CD4-positive, alpha-beta T cell (primary cell): ENCODE measurements around the gene SKAP2. TPM values are rescaled to one million over a fixed set of nuclear protein-coding genes. Genes with fewer than 3 reads are reported as not detected.

Source experiments
- ATAC-seq: fragments of 200-7000 bp; cut with Tn5 transposase; one replicate; pipeline ENCODE4 v1.10.0; 2022; ENCODE audit warnings: mild to moderate bottlenecking; ENCODE audit not compliant: poor library complexity
- CTCF ChIA-PET: fragments of 350-600 bp; sonication (Branson Sonifier 250); formaldehyde crosslinking; loops from one replicate; lab custom pipeline; 2021; ENCODE audit warnings: antibody characterized with exemption, inconsistent platforms; lab: Charles Lee
- POLR2A ChIA-PET: fragments of 350-600 bp; sonication (Branson Sonifier 250); formaldehyde crosslinking; loops from one replicate; lab custom pipeline; 2021; ENCODE audit warnings: antibody characterized with exemption, inconsistent platforms; lab: Charles Lee
- DNase-seq, 14 experiments: peaks; one replicate each; pipeline ENCODE4 v3.0.0-alpha.2; 2013 to 2020; ENCODE audit warnings: mixed read lengths in 2 of 14
- H3K27ac ChIP-seq, 2 donors: one replicate each; pipeline versions ENCODE4 v1.5.1 to v1.7.0; 2013; ENCODE audit warnings: low read length in 2 of 2, low read depth in 1 of 2, mild to moderate bottlenecking in 1 of 2
- H3K27me3 ChIP-seq, 2 experiments: 1 replicate in 1 of 2; 2 replicates in 1 of 2; pipeline versions ENCODE4 v1.6.1 to v1.7.0; 2013; ENCODE audit warnings: low read length in 2 of 2, control low read depth in 1 of 2, mild to moderate bottlenecking in 1 of 2, moderate library complexity in 1 of 2; ENCODE audit not compliant: insufficient read depth in 2 of 2, control insufficient read depth in 1 of 2
- H3K36me3 ChIP-seq: one replicate; pipeline ENCODE4 v1.6.1; 2013; ENCODE audit warnings: low read length, control low read depth; ENCODE audit not compliant: insufficient read depth
- H3K4me1 ChIP-seq: one replicate; pipeline ENCODE4 v1.6.1; 2013; ENCODE audit warnings: low read length, control low read depth; ENCODE audit not compliant: insufficient read depth
- H3K4me3 ChIP-seq: one replicate; pipeline ENCODE4 v1.5.1; 2013; ENCODE audit warnings: mild to moderate bottlenecking, low read length, moderate library complexity
- H3K9me3 ChIP-seq, 2 experiments: 1 replicate in 1 of 2; 2 replicates in 1 of 2; pipeline versions ENCODE4 v1.6.1 to v1.7.0; 2013; ENCODE audit warnings: low read length in 2 of 2, mild to moderate bottlenecking in 2 of 2, control low read depth in 1 of 2, moderate library complexity in 1 of 2; ENCODE audit not compliant: control insufficient read depth in 1 of 2, insufficient read depth in 1 of 2
- H3K27ac Mint-ChIP-seq: one replicate; pipeline ENCODE4 v1.8.0; 2020; ENCODE audit warnings: mixed read lengths
- H3K27me3 Mint-ChIP-seq: one replicate; pipeline ENCODE4 v1.8.0; 2021; ENCODE audit warnings: mixed read lengths
- H3K36me3 Mint-ChIP-seq: one replicate; pipeline ENCODE4 v1.8.0; 2021; ENCODE audit warnings: low read depth, mixed read lengths
- H3K4me1 Mint-ChIP-seq: one replicate; pipeline ENCODE4 v1.8.0; 2021; ENCODE audit warnings: low read depth, mixed read lengths
- H3K4me3 Mint-ChIP-seq: one replicate; pipeline ENCODE4 v1.8.0; 2020; ENCODE audit warnings: mild to moderate bottlenecking, mixed read lengths
- H3K9me3 Mint-ChIP-seq: one replicate; pipeline ENCODE4 v1.8.0; 2020; ENCODE audit warnings: mixed read lengths
- intact Hi-C, 2 experiments: fragments of 100-400 bp; cut with DNase I in 1 of 2; cut with micrococcal nuclease in 1 of 2; formaldehyde crosslinking; loops; one replicate each; pipeline versions ENCODE4 v1.15.1 to v1.9.0; 2023 to 2025; cut with DNase I, micrococcal nuclease
- total RNA-seq, 174 experiments: library from RNA in 2 of 174; stranded (reverse) in 2 of 174; gene quantifications; one replicate each; pipeline ENCODE4 v1.2.3 and lab custom pipeline; 2021 to 2026
- TF ChIP-seq, protein P1 (sequence below): fragments of 200-600 bp; IDR thresholded peaks from one replicate; pipeline ENCODE4 v1.8.0; 2022; ENCODE audit warnings: antibody characterized with exemption, mild to moderate bottlenecking

SKAP2 gene
- total RNA-seq, 2 experiments from 2014 or later: 0.91 to 1.2 TPM

DNA sequence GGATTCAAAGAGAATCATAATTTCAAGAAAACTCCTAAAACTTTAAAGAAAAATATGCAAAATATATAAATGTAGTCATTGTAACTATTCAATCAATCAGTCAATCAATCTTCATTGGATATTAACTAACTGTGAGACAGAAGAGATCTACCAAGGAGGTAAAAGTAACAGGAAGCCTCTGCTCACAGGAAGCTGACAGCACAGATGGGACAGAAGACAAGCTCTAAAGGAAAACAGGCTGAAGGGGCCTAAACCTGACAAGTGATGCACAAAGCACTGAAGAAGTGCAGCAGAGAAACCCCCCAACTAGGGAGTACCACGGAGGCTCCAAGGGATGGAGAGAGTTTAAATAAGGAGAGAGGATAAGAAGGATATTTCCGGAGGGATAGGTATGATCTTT lies 173.0 kb downstream of the SKAP2 start:
- no peak for DNase-seq
- Histone ChIP-seq H3K27me3 (peaks cover 0 to 3% of the 10 kb centered on the region in 2 experiments), H3K9me3 (no peaks in the 10 kb centered on the region), H3K27ac (no peak overlapping the region), H3K4me1 (no peaks in the 10 kb centered on the region), H3K4me3 (no peak overlapping the region), H3K36me3 (no peaks in the 10 kb centered on the region)
- ChIA-PET CTCF (interaction anchor here (0.9 to 1.2 kb wide), 2 partner anchors 10 to 470 kb away, joined by 3 read pairs; no protein-coding TSS in a partner anchor), POLR2A (interaction anchor here (0.6 kb wide), 1 partner anchor 208 kb away, joined by 3 read pairs; no protein-coding TSS in a partner anchor)
- H3K9me3 Mint-ChIP-seq: no peaks in the 10 kb centered on the region
- no peak for ATAC-seq
- no peak overlapping the region for H3K27ac Mint-ChIP-seq
- no peaks in the 10 kb centered on the region for H3K4me1 Mint-ChIP-seq
- H3K27me3 Mint-ChIP-seq: peaks cover 44% of the 10 kb centered on the region
- H3K36me3 Mint-ChIP-seq: no peaks in the 10 kb centered on the region
- intact Hi-C loops: no loop called here
- TF ChIP-seq, protein P1, sequence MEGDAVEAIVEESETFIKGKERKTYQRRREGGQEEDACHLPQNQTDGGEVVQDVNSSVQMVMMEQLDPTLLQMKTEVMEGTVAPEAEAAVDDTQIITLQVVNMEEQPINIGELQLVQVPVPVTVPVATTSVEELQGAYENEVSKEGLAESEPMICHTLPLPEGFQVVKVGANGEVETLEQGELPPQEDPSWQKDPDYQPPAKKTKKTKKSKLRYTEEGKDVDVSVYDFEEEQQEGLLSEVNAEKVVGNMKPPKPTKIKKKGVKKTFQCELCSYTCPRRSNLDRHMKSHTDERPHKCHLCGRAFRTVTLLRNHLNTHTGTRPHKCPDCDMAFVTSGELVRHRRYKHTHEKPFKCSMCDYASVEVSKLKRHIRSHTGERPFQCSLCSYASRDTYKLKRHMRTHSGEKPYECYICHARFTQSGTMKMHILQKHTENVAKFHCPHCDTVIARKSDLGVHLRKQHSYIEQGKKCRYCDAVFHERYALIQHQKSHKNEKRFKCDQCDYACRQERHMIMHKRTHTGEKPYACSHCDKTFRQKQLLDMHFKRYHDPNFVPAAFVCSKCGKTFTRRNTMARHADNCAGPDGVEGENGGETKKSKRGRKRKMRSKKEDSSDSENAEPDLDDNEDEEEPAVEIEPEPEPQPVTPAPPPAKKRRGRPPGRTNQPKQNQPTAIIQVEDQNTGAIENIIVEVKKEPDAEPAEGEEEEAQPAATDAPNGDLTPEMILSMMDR: no peak
- no peak overlapping the region for H3K4me3 Mint-ChIP-seq

DNA sequence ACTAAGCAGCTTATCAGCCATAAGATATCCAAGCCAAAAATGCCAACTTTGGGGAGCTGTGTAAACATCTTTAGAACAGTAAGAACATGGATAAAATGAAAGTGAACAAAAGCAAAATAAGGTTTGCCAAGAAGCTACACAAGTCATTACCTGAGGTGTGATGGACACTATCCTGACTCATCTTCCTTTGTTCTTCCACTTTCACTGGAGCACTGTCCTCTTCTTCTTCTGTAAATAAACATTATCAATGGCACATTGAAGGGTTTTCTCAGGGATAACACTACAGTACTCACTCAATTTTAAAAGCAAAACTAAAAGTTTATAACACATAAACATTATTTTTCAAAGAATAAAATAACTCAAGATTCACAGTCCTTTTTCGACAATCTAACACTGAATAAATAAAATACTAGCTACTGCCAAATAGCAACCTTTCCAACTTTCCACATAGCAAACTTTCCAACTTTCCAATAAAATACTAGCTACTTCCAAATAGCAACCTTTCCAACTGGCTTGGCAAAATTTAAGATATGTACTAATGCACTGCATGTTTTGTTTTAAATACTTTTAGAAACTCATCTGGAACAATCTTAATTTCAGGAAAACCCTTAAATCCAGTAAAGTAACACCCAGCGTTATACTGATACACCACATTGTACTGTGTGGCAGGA lies 174.1 kb downstream of the SKAP2 start:
- CTCF ChIA-PET: interaction anchor here (0.9 to 1.3 kb wide), 3 partner anchors 8 to 471 kb away, joined by 4 to 5 read pairs (median 4); no protein-coding TSS in a partner anchor
- no peaks in the 10 kb centered on the region for H3K4me1 Mint-ChIP-seq
- H3K36me3 Mint-ChIP-seq: no peaks in the 10 kb centered on the region
- no peak overlapping the region for H3K4me3 Mint-ChIP-seq
- TF ChIP-seq, protein P1: no peak
- H3K27ac Mint-ChIP-seq: no peak overlapping the region
- ATAC-seq (no peak), DNase-seq (no peak)
- H3K27me3 ChIP-seq: peaks cover 0 to 8% of the 10 kb centered on the region in 2 experiments
- H3K4me1 ChIP-seq: no peaks in the 10 kb centered on the region
- peaks cover 53% of the 10 kb centered on the region for H3K27me3 Mint-ChIP-seq
- H3K27ac ChIP-seq: no peak overlapping the region
- POLR2A ChIA-PET: no interaction called here
- H3K9me3 Mint-ChIP-seq: no peaks in the 10 kb centered on the region
- H3K9me3 ChIP-seq: no peaks in the 10 kb centered on the region
- H3K36me3 ChIP-seq: no peaks in the 10 kb centered on the region
- no peak overlapping the region for H3K4me3 ChIP-seq
- intact Hi-C loops: no loop called here

DNA sequence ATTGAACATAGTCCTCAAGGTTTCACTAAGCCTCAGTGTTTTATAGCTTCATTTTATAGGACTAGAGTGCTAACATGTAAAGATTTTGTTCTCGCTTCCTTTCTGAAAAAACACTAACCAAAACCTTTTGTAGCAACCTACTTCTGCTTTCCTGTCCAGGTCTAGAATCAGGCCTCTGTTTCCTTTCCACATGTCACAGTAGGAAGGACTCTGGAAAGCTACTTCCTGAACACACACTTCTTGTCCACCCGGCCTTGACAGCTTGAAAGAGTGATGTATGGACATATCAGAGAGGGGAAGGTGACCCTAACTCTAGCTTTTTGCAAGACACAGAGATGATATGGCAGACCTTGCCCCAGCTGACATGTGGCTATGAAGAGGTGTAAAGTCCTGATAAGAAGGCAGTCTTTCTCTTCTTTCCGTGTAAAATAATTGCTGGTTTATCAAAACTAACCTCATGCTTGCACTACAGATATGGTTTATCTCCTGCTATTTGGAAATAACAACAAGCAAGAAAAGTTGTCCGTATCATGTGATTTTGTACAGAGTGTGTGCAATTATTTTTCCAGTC lies 175.4 kb downstream of the SKAP2 start:
- intact Hi-C loops: no loop called here
- ATAC-seq: no peak
- no peak overlapping the region for H3K27ac Mint-ChIP-seq
- peaks cover 64% of the 10 kb centered on the region for H3K27me3 Mint-ChIP-seq
- Histone ChIP-seq H3K36me3 (no peaks in the 10 kb centered on the region), H3K4me3 (no peak overlapping the region), H3K9me3 (no peaks in the 10 kb centered on the region), H3K27me3 (peaks cover 0 to 8% of the 10 kb centered on the region in 2 experiments), H3K4me1 (no peaks in the 10 kb centered on the region), H3K27ac (no peak overlapping the region)
- ChIA-PET POLR2A (no interaction called here), CTCF (interaction anchor here (1.3 kb wide), 1 partner anchor 472 kb away, joined by 4 read pairs; no protein-coding TSS in a partner anchor)
- TF ChIP-seq, protein P1: no peak
- no peak for DNase-seq
- no peak overlapping the region for H3K4me3 Mint-ChIP-seq
- no peaks in the 10 kb centered on the region for H3K9me3 Mint-ChIP-seq
- no peaks in the 10 kb centered on the region for H3K36me3 Mint-ChIP-seq
- no peaks in the 10 kb centered on the region for H3K4me1 Mint-ChIP-seq
